HEK293 (cell line): ENCODE data around the gene APC2.
A peak's percentile ranks its signal among the peaks of the same experiment; 100 is the strongest.

ENCODE experiments used
- CTCF ChIA-PET: fragments of 350-600 bp; formaldehyde crosslinking; extraction: SDS; loops from one replicate; lab custom pipeline; 2021; ENCODE audit warnings: antibody characterized with exemption; lab: Yijun Ruan, JAX
- POLR2A ChIA-PET: fragments of 300-600 bp; formaldehyde crosslinking; extraction: SDS; loops from one replicate; lab custom pipeline; 2020; ENCODE audit warnings: antibody characterized with exemption, inconsistent platforms; lab: Yijun Ruan, JAX
- H3K27ac ChIP-seq: fragments of 200-500 bp; sonication (Bioruptor generic); 2 replicates; pipeline ENCODE4 v1.5.1; 2014; ENCODE audit warnings: low read depth, low read length, control low read depth, inconsistent platforms; ENCODE audit errors: extremely low read depth
- H3K36me3 ChIP-seq, 2 experiments: fragments of 200-500 bp in 1 of 2; sonication (Bioruptor generic) in 1 of 2; 1 replicate in 1 of 2; 2 replicates in 1 of 2; pipeline ENCODE4 v1.5.1; 2014 to 2017; ENCODE audit warnings: inconsistent platforms in 2 of 2, low read length in 2 of 2; ENCODE audit not compliant: control insufficient read depth in 2 of 2, insufficient read depth in 1 of 2
- H3K4me1 ChIP-seq: fragments of 200-500 bp; sonication (Bioruptor generic); 2 replicates; pipeline ENCODE4 v1.5.1; 2014; ENCODE audit warnings: mild to moderate bottlenecking, low read length, inconsistent platforms; ENCODE audit not compliant: control insufficient read depth, insufficient read depth
- H3K4me3 ChIP-seq: 2 replicates; pipeline ENCODE4 v1.5.1; 2011; ENCODE audit warnings: low read depth, mild to moderate bottlenecking, control low read depth, low read length, moderate library complexity
- H3K9me3 ChIP-seq: fragments of 200-500 bp; sonication (Bioruptor generic); 2 replicates; pipeline ENCODE4 v1.5.1; 2014; ENCODE audit warnings: low read depth, low read length, inconsistent platforms; ENCODE audit not compliant: control insufficient read depth, insufficient read depth
- ZBTB48 ChIP-seq: fragments of 450-650 bp; formaldehyde crosslinking; IDR thresholded peaks from 2 replicates; pipeline ENCODE4 v1.5.1; 2016; ENCODE audit warnings: missing biosample characterization, missing genetic modification characterization
- ZNF114 ChIP-seq: fragments of 450-650 bp; formaldehyde crosslinking; IDR thresholded peaks from 2 replicates; pipeline ENCODE4 v1.5.0; 2017; ENCODE audit warnings: missing biosample characterization, missing genetic modification characterization
- ZNF132 ChIP-seq: fragments of 450-650 bp; formaldehyde crosslinking; IDR thresholded peaks from 2 replicates; pipeline ENCODE4 v1.5.1; 2017; ENCODE audit warnings: missing biosample characterization, missing genetic modification characterization, borderline replicate concordance
- ZNF473 ChIP-seq: fragments of 450-650 bp; formaldehyde crosslinking; IDR thresholded peaks from 2 replicates; pipeline ENCODE4 v1.5.1; 2017; ENCODE audit warnings: missing biosample characterization, missing genetic modification characterization
- ZNF610 ChIP-seq: fragments of 450-650 bp; formaldehyde crosslinking; IDR thresholded peaks from 2 replicates; pipeline ENCODE4 v1.5.1; 2016; ENCODE audit warnings: missing biosample characterization, missing genetic modification characterization, borderline replicate concordance
- ZNF664 ChIP-seq: fragments of 450-650 bp; formaldehyde crosslinking; IDR thresholded peaks from 2 replicates; pipeline ENCODE4 v1.5.1; 2016; ENCODE audit warnings: missing biosample characterization, missing genetic modification characterization
- ZNF747 ChIP-seq: fragments of 450-650 bp; formaldehyde crosslinking; IDR thresholded peaks from 2 replicates; pipeline ENCODE4 v1.5.1; 2016; ENCODE audit warnings: missing biosample characterization, missing genetic modification characterization
- ZNF777 ChIP-seq: fragments of 450-650 bp; formaldehyde crosslinking; IDR thresholded peaks from 2 replicates; pipeline ENCODE4 v1.5.1; 2017; ENCODE audit warnings: missing biosample characterization, missing genetic modification characterization, borderline replicate concordance
- ZNF837 ChIP-seq: fragments of 450-650 bp; formaldehyde crosslinking; IDR thresholded peaks from 2 replicates; pipeline ENCODE4 v1.5.1; 2016; ENCODE audit warnings: missing biosample characterization, missing genetic modification characterization
- TF ChIP-seq, protein P1 (sequence below): fragments of 450-650 bp; formaldehyde crosslinking; IDR thresholded peaks from 2 replicates; pipeline ENCODE4 v1.5.1; 2017; ENCODE audit warnings: missing biosample characterization, missing genetic modification characterization
- TF ChIP-seq, protein P2 (sequence below): fragments of 450-650 bp; formaldehyde crosslinking; IDR thresholded peaks from 2 replicates; pipeline ENCODE4 v1.5.1; 2016; ENCODE audit warnings: missing biosample characterization, missing genetic modification characterization
- TF ChIP-seq, protein P3 (sequence below): fragments of 450-650 bp; formaldehyde crosslinking; IDR thresholded peaks from 2 replicates; pipeline ENCODE4 v1.5.1; 2016; ENCODE audit warnings: missing biosample characterization, missing genetic modification characterization

Gene APC2

GRCh38 chr19:1457031-1457739, 7.3 kb downstream of the APC2 start:
- Histone ChIP-seq H3K27ac (no peak overlapping the region), H3K4me3 (no peak overlapping the region), H3K9me3 (no peaks in the 10 kb centered on the region), H3K36me3 (peaks cover 0 to 16% of the 10 kb centered on the region in 2 experiments; a peak in 1 of 3 replicates), H3K4me1 (no peaks in the 10 kb centered on the region)
- ChIA-PET POLR2A (interaction anchor here (0.6 to 1.4 kb wide), 3 partner anchors 12 to 188 kb away, joined by 4 to 6 read pairs (median 4); partner anchors contain the start of gene CIRBP), CTCF (interaction anchor here (0.6 to 1.4 kb wide), 3 partner anchors 9 to 13 kb away, joined by 3 to 5 read pairs (median 4); no protein-coding TSS in a partner anchor)
- no peak for TF ChIP-seq ZNF473 (tag by site-specific recombination)
- TF ChIP-seq ZBTB48 (tag by site-specific recombination), result no peak
- TF ChIP-seq ZNF747 (tag by site-specific recombination), result no peak
- TF ChIP-seq ZNF777 (tag by site-specific recombination), result no peak
- TF ChIP-seq, protein P1, sequence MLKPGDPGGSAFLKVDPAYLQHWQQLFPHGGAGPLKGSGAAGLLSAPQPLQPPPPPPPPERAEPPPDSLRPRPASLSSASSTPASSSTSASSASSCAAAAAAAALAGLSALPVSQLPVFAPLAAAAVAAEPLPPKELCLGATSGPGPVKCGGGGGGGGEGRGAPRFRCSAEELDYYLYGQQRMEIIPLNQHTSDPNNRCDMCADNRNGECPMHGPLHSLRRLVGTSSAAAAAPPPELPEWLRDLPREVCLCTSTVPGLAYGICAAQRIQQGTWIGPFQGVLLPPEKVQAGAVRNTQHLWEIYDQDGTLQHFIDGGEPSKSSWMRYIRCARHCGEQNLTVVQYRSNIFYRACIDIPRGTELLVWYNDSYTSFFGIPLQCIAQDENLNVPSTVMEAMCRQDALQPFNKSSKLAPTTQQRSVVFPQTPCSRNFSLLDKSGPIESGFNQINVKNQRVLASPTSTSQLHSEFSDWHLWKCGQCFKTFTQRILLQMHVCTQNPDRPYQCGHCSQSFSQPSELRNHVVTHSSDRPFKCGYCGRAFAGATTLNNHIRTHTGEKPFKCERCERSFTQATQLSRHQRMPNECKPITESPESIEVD (tag by site-specific recombination), result no peak
- TF ChIP-seq, protein P2, sequence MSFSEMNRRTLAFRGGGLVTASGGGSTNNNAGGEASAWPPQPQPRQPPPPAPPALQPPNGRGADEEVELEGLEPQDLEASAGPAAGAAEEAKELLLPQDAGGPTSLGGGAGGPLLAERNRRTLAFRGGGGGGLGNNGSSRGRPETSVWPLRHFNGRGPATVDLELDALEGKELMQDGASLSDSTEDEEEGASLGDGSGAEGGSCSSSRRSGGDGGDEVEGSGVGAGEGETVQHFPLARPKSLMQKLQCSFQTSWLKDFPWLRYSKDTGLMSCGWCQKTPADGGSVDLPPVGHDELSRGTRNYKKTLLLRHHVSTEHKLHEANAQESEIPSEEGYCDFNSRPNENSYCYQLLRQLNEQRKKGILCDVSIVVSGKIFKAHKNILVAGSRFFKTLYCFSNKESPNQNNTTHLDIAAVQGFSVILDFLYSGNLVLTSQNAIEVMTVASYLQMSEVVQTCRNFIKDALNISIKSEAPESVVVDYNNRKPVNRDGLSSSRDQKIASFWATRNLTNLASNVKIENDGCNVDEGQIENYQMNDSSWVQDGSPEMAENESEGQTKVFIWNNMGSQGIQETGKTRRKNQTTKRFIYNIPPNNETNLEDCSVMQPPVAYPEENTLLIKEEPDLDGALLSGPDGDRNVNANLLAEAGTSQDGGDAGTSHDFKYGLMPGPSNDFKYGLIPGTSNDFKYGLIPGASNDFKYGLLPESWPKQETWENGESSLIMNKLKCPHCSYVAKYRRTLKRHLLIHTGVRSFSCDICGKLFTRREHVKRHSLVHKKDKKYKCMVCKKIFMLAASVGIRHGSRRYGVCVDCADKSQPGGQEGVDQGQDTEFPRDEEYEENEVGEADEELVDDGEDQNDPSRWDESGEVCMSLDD (tag by site-specific recombination), result no peak
- TF ChIP-seq ZNF837 (tag by site-specific recombination), result no peak
- TF ChIP-seq ZNF114 (tag by site-specific recombination), result no peak
- TF ChIP-seq, protein P3, sequence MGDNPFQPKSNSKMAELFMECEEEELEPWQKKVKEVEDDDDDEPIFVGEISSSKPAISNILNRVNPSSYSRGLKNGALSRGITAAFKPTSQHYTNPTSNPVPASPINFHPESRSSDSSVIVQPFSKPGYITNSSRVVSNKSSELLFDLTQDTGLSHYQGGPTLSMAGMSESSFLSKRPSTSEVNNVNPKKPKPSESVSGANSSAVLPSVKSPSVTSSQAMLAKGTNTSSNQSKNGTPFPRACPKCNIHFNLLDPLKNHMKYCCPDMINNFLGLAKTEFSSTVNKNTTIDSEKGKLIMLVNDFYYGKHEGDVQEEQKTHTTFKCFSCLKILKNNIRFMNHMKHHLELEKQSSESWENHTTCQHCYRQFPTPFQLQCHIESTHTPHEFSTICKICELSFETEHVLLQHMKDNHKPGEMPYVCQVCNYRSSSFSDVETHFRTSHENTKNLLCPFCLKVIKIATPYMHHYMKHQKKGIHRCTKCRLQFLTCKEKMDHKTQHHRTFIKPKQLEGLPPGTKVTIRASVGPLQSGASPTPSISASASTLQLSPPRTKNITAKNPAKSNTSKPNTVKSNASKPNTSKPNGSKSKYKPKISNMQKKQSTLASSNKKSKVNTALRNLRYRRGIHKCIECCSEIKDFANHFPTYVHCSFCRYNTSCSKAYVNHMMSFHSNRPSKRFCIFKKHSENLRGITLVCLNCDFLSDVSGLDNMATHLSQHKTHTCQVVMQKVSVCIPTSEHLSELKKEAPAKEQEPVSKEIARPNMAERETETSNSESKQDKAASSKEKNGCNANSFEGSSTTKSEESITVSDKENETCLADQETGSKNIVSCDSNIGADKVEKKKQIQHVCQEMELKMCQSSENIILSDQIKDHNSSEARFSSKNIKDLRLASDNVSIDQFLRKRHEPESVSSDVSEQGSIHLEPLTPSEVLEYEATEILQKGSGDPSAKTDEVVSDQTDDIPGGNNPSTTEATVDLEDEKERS (tag by site-specific recombination), result no peak
- TF ChIP-seq ZNF132 (tag by site-specific recombination), result no peak

DNA sequence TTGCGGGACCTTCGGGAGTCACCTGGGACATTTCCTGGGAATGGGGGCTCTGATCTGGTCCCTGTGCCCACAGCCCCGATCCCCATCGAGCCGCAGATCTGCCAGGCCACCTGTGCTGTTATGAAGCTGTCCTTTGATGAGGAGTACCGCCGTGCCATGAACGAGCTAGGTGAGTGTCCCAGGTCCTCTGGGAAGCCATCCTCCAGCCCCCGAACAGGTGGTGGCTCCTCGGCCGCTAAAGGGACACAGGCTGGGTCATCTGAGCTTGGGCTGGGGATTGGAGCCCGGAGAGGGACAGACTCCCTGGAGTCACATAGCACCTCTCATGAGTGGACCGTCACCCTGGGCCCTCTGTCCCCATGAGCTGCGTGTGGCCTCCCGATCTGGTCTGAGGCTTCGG, 8.0 kb downstream of the APC2 start:
- ChIA-PET POLR2A (interaction anchor here (0.6 to 1.4 kb wide), 4 partner anchors 11 to 189 kb away, joined by 3 to 6 read pairs (median 4); partner anchors contain the start of gene CIRBP), CTCF (interaction anchor here (0.6 to 1.4 kb wide), 3 partner anchors 8 to 180 kb away, joined by 3 to 5 read pairs (median 4); no protein-coding TSS in a partner anchor)
- no peak overlapping the region for H3K4me3 ChIP-seq
- no peaks in the 10 kb centered on the region for H3K4me1 ChIP-seq
- H3K36me3 ChIP-seq, result peaks cover 0 to 16% of the 10 kb centered on the region in 2 experiments; a peak in 1 of 3 replicates
- no peak for TF ChIP-seq ZNF610 (tag by site-specific recombination)
- H3K27ac ChIP-seq, result no peak overlapping the region
- no peaks in the 10 kb centered on the region for H3K9me3 ChIP-seq

GRCh38 chr19:1459479-1459878, 9.6 kb downstream of the APC2 start:
- ChIA-PET POLR2A (interaction anchor here (1.3 kb wide), 1 partner anchor 12 kb away, joined by 4 read pairs; no protein-coding TSS in a partner anchor), CTCF (no interaction called here)
- H3K4me3 ChIP-seq, result no peak overlapping the region
- no peak overlapping the region for H3K27ac ChIP-seq
- H3K36me3 ChIP-seq, result peaks cover 0 to 16% of the 10 kb centered on the region in 2 experiments; a peak in 1 of 3 replicates
- no peaks in the 10 kb centered on the region for H3K9me3 ChIP-seq
- H3K4me1 ChIP-seq, result no peaks in the 10 kb centered on the region
- TF ChIP-seq ZNF610 (tag by site-specific recombination) (no peak), ZNF664 (tag by site-specific recombination) (0 out of 2 replicates have a peak, but pooled peaks have one; percentile 61)
- TF ChIP-seq, all 188 proteins: peak for 1
